Activated CD4-positive, alpha-beta T cell treated with anti-CD3 and anti-CD28 coated beads, Interleukin-10, Interleukin-2, amounts not matched to agents 100 ng/mL and 50 ng/mL, durations not matched to agents 16 hours and 8 hours (primary cell): ENCODE results near the gene GIGYF2.

Experiments
- DNase-seq: peaks from one replicate; pipeline ENCODE4 v3.0.0-alpha.2; 2020

The GIGYF2 gene

GRCh38 chr2:232870766-232871371 is 173.7 kb downstream of the GIGYF2 start:
- no peak for DNase-seq

- DNase-seq: no peak
These were observed 174.3 kb downstream of the GIGYF2 start for GRCh38 chr2:232871418-232871834.

GRCh38 chr2:232871835-232872736 is 175.0 kb downstream of the GIGYF2 start:
- no peak for DNase-seq

GRCh38 chr2:232872826-232873225 is 175.7 kb downstream of the GIGYF2 start:
- DNase-seq: no peak

GRCh38 chr2:232873292-232873908 is 176.3 kb downstream of the GIGYF2 start:
- no peak for DNase-seq

GRCh38 chr2:232873909-232874641 is 176.9 kb downstream of the GIGYF2 start:
- DNase-seq: no peak

DNA sequence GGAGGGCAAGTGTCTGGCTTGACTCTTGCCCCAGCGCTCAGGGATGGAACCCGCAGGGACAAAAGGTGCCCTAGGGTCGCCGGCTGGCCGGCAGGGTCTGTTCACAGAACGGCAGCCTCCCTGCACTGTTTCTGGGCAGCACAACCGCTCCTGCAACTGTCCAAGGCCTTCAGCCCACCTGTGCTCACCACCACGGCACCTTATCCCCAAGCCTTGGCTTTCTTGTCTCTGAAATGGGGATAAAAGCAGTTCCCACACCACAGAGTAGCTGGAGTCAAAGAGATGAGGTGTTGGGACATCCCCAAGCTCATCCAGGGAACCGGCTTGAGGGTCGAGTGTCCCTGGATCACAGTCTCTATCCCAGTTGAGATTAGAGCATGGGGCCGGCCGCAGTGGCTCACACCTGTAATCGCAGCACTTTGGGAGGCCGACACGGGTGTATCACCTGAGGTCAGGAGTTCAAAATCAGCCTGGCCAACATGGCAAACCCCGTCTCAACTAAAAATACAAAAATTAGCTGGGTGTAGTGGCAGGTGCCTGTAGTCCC is 177.6 kb downstream of the GIGYF2 start:
- DNase-seq: no peak

DNA sequence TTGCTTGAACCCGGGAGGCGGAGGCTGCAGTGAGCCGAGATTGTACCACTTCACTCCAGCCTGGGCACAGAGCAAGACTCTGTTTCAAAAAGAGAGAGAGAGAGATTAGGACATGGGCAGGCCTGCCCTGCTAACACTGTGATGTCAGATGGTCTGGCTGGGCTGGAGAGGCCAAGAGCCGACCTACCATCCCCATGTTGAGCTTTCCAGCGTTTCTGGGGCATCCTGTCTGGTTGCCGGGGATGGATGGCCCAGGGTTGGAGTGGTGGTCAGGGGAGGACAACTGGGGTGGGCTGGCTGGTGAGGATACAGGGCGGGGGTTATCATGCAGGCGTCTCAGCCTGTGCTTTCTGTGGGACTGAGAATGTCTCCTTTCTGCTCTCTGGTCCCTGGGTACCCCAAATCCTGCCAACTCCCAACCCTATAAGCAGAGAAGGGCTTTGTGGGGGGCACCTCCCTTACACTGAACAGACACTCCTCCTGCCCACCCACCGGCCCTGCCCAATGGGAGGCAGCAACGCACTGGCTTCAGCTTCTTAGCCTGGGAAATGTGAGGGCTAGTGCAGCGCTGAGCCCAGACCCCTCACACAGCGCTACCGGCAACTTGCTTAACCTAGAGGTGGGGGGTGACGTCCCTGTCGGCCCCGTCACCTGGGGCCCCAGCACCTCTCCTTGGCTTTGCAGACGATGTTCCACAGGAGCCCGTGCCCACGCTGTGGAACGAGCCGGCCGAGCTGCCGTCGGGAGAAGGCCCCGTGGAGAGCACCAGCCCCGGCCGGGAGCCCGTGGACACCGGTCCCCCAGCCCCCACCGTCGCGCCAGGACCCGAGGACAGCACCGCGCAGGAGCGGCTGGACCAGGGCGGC is 178.4 kb downstream of the GIGYF2 start:
- no peak for DNase-seq

- DNase-seq: peak; percentile 43
These were observed 179.2 kb downstream of the GIGYF2 start for GRCh38 chr2:232876161-232876977.

GRCh38 chr2:232876978-232877441 is 179.9 kb downstream of the GIGYF2 start:
- no peak for DNase-seq

DNA sequence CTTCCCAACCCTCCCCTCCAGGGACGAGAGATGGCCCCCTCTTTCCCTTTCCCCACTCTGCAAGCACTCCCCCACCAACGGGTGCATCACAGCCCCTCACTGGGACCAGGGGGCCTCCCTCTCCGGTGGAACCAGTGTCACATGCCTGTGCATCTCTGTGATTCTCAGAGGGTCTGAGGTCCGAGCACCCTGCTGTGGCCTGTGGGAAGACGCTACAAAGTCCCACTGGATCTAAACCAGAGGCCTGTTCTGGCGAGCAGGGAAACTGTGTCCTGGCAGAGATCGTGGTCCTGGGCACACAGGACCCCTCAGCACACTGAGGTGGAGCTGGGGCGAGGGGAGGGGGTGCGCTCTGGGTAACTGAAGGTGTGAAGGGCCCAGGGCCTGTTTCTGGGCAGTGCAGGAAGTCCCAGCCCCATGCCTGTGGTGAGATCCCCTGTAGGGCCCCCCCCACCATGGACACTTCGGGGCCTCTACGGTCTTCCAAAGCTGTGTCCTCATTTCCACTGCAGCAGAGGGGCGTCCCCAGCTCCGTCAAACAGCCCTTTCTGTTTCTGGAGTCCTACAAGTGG is 180.9 kb downstream of the GIGYF2 start:
- no peak for DNase-seq

- no peak for DNase-seq
These were observed 181.9 kb downstream of the GIGYF2 start for GRCh38 chr2:232878855-232879617.

- DNase-seq: no peak
These were observed 182.7 kb downstream of the GIGYF2 start for GRCh38 chr2:232879618-232880494.

DNA sequence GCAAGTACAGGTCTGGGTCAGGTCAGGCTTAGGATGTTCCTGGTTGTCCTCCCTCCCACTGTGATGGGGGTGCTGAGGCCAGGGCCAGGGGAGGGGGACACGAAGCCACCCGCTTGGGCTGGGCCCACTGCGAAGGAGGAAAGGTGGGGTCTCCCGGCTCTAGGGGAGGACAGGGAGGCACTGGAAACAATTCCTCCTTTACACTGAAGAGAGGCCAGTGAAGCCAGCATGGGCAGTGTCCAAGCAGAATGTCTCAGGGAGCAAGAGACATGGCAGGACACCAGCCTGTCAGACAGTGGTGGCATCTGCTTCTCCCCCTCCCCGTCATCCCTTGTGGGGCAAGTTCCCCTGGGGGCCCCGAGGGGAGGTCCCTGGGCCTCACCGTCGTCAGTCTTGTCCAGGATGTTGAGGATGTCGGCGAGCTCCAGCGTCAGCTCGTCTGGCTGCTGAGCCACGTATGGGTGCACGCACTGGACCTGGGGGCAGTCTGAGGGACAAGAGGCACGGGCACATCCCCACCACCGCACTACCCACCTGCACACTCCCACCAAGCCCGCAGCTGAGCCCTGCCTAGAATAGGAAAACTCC is 183.7 kb downstream of the GIGYF2 start:
- DNase-seq: no peak

DNA sequence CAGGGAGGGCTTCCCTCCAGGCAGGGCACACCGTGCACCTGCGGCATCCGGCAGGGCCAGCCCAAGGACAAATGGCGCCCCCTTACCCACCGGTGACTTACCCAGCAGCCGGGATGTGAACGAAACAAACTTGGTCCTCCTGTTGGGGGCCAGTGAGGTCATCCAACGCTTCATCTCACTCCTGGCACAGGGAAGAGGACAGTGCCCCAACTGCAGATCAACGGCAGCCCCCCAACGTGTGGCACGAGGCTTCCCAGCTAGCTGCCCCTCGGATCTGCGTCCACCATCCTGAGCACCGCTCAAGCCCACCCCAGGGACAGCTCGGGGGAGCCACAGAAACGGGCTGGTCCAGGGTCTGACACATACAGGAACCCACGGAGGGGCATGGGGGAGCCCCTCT is 185.0 kb downstream of the GIGYF2 start:
- no peak for DNase-seq

DNA sequence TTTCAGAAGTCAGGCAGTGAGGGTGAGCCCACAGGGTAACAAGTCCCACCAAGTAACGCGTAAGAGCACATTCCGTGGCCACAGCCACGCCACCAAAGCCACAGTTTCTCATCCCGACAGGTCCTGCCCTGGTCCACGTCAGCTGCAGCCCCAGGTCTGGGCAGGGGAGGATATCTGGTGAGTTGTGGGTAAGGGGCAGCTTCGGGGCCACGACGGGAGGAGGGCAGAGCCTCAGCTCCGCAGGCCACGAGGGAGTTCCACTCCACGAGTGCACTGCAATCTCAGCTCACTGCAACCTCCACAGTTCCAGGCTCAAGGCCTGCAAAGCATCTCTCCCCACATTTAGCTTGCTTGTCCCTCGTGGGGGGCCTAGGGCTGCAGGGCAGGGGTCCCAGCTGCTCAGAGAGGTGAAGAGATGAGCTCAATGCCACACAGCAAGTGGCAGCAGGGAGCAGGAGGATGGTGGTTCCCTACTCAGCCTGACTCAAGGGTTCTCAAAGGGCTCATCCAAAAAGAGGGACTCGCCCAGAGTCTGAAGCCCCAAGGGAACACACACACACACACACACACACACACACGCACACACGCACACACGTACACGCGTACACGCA is 185.5 kb downstream of the GIGYF2 start:
- no peak for DNase-seq

- DNase-seq: no peak
These were observed 186.1 kb downstream of the GIGYF2 start for GRCh38 chr2:232883116-232883721.
